DMS79 (cell line): ENCODE data around the gene RYR2.
"Not testable (repeated sequence)": the region's sequence is repeated elsewhere in the genome, so short reads cannot be mapped to it uniquely, and the experiment has no call there.

Experiments used
- DNase-seq: peaks from one replicate; lab custom pipeline; 2025; lab: John Stamatoyannopoulos, UW

Gene RYR2

GRCh38 chr1:237791592-237791991 is 749.6 kb downstream of the RYR2 start:
- DNase-seq = no peak

DNA sequence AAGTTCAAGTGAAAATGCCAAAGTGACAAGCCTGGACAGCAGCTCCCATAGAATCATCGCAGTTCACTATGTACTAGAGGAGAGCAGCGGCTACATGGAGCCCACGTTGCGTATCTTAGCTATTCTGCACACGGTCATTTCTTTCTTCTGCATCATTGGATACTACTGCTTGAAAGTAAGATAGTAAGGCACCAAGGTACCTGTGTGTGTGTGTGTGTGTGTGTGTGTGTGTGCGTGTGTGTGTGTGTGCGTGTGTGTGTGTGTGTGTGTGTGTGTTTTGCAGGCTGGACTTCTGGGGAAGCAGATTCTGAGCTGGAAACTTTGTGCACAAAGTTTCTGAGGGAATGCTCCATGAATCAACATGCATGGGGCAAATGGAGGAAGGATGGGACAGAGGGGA is 750.2 kb downstream of the RYR2 start:
- DNase-seq = no peak

GRCh38 chr1:237792726-237793125 is 750.7 kb downstream of the RYR2 start:
- DNase-seq = no peak

DNA sequence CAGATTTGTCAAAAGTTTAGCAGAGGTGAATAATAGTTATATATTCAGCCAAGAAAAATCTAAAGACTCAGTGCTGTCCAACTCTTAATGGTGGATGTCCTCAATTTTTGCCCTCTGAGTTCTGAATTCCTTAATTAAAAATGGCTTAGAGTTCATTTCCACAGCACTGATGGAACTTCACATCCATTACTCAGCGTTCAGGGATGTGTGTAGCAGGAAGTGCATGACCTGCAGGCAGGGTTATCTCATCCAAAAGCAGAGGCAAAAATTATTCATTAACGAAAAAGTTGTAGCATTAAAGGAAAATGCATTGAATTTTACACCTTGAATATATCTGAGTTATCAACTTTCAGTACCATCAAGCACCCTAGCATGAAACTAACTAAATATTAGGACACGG is 752.1 kb downstream of the RYR2 start:
- no peak for DNase-seq

DNA sequence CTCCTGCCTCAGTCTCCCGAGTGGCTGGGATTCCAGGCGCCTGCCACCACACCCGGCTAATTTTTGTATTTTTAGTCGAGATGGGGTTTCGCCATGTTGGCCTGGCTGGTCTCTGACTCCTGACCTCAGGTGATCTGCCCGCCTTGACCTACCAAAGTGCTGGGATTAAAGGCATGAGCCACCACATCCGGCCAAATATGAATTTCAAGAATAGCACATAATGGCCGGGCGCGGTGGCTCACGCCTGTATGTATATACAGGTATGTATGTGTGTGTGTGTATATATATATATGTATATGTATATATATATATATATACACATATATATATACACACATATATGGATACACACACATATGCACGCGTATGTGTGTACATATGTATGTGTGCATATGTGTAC is 753.6 kb downstream of the RYR2 start:
- no peak for DNase-seq

DNA sequence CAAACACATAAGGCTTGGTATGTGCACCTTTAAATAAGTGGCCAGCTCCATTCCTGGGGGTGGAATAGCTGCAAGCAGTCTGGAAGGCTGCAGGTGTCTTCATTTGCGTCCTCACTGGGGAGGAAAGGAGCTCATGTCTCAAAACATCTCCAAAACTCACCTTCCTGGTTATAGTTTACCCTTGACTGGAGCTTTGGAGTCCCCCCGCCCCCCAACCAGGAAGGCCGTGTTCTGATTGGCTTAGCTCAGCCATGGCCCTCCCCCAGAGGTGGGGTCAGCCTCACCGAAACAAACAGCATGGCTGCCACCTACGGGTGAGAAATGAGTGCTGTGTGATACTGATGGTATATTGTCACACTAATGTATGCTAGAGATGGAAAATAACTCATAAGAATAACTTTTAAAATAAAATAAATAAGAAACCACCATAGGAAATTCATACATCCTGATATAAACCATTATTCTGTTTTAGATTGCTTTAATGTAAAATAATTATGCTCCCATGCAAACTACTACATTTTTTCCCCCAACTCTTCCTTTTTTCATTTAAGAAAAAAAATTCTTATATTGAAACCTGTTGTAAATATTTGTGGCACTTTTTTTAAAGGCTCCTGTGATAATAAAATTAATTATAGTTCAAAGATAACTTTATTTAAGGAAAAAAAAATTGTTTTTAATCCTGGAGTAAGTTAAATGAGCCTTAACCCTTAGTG is 757.9 kb downstream of the RYR2 start:
- DNase-seq = no peak

- no peak for DNase-seq
Measured at GRCh38 chr1:237804516-237804915, 762.5 kb downstream of the RYR2 start.

DNA sequence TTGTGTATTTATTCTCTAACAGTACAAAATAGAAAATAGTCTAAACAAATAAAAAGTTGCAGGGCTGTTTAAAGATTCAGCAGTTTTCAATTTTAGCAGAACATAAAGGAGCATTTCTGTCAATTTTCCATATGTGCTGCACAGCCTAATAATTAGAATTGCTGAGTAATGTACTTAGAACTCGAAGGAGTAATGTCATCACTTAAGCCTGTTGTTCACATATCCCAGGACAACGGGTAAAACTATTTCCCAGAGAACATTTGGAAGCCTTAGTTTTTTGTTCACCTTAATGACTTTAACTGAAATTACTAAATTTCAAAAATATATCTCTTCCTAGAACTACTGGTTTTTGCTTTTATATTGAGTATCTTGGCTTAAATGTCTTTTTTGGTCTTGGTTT is 767.1 kb downstream of the RYR2 start:
- DNase-seq = no peak

DNA sequence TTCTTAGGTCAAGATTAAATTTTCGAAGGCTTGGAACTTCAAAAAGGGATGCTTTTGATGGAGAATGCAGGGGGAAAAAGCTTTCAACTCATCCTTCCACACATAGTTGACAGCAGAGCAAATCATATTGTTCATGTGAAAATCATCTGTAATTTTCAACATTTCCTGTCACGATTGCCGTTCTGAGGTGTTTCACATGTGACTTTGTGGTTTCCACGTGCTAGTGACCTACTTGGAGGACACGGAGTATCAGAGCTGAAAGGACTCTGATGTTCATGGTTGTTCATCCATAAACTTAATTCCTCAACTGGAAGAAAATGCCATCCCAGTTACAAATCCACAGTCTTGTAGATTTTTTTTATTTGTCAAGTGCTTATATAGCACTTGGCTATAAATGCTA is 769.6 kb downstream of the RYR2 start:
- DNase-seq = no peak

DNA sequence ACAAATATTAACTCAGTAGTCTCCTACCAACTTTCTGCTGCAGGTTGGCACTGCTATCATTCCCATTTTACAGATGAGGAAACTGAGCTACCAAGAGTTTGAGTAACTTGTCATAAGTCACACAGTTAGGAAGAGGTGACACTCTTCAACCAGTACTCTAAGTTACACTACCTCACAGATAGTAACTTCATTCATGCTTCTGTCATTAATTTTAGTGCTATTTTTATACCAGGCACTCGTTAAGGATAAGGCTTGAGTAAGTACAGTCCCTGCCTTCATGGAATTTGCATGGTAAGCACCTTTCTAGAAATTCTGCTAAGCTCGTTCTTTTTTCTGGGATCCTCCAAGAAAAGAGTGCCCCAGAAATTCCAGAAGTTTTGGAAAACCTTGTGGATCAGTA is 770.1 kb downstream of the RYR2 start:
- no peak for DNase-seq

DNA sequence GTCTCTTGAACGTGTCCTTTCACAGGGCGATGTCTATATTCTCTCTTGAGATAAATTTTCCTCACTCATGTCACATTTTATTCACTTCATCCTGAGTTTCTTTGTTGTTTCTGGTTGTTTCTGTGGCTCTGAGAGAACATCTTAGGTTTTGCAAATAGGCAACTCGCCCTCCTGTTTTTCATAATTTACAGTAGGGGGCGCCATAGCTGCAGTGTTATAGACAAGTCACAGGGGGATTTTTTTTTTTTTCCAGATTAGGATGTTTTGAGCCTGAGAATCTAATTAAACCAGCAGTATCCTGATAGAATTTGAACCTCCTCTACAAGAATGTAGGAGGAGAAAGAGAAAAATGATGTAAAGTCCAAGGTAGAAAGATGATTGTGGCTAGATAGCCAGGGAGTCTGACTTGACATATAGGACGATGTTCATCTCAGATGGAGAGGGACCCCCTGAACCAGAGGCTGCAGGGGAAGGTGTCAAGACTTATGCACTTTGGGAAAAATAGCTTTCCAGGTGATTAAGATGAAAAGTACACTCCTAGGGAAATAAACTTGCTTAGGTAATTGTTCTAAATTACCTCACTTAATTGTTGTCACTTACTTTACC is 772.4 kb downstream of the RYR2 start:
- DNase-seq = no peak

DNA sequence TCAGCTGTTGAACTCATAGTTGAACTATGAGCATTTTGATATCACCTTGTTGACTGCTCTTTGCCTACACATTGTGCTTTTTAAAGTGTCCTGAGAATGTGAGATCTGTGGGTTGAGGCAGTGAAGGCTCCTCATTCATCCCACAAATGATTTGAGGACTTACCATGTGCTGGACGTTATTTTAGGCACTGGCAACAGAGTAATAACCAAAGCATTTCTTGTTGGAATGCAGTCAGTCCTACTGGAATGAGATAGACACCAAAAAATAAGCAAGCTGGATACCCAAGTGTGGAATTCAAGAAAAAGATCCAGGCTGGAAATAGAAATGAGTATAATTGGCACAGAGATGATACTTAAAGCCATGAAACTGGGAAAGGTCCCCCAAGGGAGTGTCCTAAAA is 775.3 kb downstream of the RYR2 start:
- no peak for DNase-seq

GRCh38 chr1:237820634-237821033 is 778.6 kb downstream of the RYR2 start:
- not testable (repeated sequence) for DNase-seq

DNA sequence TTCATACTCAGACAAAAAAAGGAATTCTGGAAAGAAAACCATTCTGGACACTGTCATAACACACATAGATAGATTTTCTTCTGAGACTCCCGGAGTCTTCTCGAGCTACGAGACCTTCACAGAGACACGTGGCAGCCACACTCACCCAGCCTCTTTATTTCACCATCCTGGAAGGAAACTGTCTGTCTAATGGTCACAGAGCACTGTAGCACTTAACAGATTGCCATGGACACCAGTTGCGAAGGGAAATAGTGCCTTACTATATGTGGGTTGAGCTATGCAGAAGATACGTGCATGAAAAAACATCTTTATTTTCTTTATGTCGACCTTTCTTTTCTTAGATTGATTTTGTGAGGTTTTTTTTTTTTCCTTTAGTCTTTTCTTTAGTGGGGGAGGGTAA is 790.9 kb downstream of the RYR2 start:
- no peak for DNase-seq

- DNase-seq = no peak
Measured at GRCh38 chr1:237834048-237834447, 792.1 kb downstream of the RYR2 start.

- no peak for DNase-seq
Measured at GRCh38 chr1:237834461-237834860, 792.5 kb downstream of the RYR2 start.

DNA sequence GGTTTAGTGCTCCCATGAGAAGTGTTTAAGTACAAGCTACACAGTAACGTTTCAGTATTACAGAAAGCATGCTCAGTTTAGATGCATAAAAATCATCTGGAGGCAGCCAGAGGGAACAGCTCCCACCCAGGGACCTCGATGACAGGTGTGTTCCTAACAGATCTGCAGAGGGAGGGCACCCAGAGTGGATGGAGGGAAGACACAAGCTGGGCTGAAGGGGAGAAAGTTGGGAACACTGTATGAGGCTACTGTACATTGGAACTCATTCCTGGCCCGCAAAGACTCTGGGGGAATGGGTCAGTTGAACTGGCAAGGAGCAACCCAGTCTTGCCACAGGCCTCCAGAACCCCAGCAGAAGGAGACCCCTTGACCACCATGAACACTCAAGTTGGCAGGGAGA is 796.3 kb downstream of the RYR2 start:
- no peak for DNase-seq

- no peak for DNase-seq
Measured at GRCh38 chr1:237838904-237839534, 797.0 kb downstream of the RYR2 start.

DNA sequence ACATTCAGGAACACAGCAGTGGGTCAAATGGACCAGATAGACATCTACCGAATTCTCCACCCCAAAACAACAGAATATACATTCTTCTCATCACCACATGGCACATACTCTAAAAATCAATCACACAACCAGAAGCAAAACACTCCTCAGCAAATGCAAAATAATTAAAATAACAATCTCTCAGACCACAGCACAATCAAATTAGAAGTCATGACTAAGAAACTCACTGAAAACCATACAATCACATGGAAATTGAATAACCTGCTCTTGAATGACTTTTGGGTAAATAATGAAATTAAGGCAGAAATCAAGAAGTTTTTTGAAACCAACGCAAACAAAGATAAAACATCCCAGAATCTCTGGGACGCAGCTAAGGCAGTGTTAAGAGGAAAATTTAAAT is 799.5 kb downstream of the RYR2 start:
- DNase-seq = no peak

DNA sequence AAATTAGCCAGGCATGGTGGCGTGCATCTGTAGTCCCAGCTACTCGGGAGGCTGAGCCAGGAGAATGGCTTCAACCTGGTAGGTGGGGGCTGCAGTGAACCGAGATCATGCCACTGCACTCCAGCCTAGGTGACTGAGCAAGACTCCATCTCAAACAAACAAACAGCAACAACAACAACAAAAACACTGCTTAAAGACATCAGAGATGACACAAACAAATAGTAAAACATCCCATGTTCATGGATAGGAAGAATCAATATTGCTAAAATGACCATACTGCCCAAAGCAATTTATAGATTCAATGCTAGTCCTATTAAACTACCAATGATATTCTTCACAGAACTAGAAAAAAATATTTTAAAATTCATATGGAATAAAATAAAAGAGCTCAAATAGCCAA is 801.5 kb downstream of the RYR2 start:
- DNase-seq = not testable (repeated sequence)

GRCh38 chr1:237851210-237851845 is 809.3 kb downstream of the RYR2 start:
- no peak for DNase-seq

GRCh38 chr1:237852342-237852741 is 810.4 kb downstream of the RYR2 start:
- no peak for DNase-seq

DNA sequence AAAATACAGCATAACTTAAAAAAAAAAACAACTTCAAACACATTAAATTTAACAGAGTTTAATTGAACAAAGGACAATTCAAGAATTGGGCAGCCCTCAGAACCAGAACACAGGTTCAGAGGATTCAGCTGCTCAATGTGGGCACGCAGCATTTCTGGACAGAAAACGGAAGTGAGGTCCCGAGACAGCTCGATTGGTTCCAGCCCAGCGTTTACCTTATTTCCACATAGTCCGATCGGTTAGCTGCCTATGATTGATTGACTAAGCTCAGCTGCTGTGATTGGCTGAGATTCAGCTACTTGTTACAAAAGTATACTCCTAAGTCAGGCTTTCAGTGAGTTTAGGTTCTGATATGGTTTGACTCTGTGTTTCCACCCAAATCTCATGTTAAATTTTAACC is 815.5 kb downstream of the RYR2 start:
- DNase-seq = no peak
